Stimulated activated CD8-positive, alpha-beta memory T cell treated with anti-CD3 and anti-CD28 coated beads, Interleukin-12 subunit alpha, Interleukin-12 subunit beta, amount 100 ng/mL, for 24 hours (primary cell): ENCODE measurements around the gene AK1.
"Not testable (repeated sequence)": the region's sequence is repeated elsewhere in the genome, so short reads cannot be mapped to it uniquely, and the experiment has no call there.

Source experiments
- DNase-seq: peaks from one replicate; pipeline ENCODE4 v3.0.0-alpha.2; 2020; ENCODE audit errors: extremely low read depth

AK1 gene

DNA sequence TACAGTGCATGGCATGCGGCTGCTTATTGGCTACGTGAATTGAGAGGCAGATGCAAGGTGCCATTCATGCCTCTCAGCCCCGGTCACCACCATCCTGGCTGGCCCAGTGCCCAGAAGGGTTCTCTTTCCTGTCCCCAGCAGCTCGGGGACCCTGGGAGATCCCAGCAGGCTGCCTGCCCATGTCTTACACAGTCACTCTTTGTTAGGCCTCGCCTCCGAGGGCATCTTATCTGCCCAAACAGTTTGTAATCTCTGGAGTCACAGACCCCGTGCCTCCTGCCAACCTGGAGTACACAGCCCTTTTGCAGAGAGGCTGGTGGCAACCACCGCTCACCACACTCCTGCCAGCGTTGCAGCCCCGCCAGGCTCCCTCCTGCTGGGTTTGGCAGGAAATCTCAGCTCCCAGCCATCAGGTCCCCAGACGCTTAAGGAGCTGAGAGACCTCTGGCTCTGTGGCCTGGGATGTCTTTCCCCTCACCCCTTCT, 7.0 kb upstream of the AK1 start:
- no peak for DNase-seq

DNA sequence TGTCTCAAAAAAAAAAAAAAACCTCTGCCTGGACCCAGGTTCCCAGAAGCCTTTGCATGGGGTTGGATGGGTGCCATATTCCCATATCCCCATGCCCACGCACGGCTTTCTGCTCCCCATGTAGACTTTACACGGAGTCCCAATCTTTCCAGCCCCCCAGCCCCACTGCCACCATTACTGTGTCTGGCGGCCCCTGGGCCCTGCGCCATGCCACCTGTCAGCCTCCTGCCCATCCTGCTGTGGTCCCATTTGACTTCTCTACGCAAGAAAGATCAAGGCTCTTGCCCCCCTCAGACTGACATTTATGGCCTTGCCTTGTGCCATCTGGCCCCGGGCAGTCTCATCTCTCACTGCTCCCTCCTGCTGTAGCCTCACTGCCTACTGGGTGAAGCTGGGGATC, 6.5 kb upstream of the AK1 start:
- no peak for DNase-seq

DNA sequence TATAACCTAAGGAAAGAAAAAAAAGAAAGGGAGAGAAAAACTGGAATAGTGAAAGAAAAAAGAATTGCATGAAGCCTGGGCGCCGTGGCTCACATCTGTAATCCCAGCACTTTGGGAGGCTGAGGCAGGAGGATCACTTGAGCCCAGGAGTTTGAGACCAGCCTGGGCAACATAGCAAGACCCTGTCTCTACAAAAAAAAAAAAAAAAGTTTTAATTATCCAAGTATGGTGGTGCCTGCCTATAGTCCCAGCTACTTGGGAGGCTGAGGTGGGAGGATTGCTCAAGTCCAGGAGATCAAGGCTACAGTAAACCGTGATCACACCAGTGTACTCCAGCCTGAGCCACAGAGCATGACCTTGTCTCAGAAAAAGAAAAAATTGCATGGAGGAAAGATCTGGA, 4.2 kb upstream of the AK1 start:
- not testable (repeated sequence) for DNase-seq

DNA sequence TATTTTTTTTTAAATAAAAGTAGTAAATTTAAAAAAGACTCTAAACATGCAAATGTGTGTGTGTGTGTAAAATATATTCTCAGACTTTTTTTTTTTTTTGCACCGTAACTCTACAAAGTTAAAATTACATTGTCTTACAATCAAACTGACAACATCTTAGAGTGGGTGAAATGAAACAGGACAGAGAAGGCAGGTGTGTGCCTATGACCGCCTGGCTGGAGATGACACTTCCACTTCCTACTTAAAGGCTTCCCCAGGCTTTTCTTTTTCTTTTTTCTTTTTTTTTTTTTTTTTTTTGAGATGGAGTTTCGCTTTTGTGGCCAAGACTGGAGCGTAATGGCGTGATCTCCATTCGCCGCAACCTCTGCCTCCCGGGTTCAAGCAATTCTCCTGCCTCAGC, 2.7 kb upstream of the AK1 start:
- no peak for DNase-seq

DNA sequence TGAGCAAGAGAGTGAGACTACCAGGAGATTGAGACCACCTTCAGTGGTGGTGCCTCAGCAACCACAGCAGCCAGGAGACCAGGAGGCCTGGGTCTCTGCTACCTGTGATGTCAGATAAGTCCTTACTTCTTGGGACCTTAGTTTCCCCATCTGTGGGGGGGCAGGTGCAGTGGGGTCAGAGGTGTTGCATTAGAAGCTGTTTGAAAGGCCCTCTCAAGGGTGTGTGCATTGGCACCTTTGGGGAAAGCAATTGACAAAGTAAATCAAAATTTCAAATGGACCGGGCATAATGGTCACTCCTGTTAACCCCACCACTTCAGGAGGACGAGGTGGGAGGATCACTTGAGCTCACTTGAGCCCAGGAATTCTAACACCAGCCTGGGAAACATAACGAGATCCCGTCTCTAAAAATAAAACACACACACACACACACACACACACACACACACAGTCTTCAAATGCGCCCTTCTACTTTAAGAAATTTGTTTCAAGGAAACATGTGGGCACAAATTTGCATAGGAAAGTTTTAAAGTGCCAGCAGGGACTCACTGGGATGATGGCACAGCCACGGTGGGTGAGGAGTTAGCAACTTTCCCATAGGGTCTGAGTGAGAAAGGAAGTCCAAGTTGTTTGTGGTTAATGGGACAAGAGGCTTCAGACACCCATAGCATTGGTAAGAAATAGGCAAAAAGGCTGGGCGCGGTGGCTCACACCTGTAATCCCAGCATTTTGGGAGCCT, 1.3 kb upstream of the AK1 start:
- no peak for DNase-seq

DNA sequence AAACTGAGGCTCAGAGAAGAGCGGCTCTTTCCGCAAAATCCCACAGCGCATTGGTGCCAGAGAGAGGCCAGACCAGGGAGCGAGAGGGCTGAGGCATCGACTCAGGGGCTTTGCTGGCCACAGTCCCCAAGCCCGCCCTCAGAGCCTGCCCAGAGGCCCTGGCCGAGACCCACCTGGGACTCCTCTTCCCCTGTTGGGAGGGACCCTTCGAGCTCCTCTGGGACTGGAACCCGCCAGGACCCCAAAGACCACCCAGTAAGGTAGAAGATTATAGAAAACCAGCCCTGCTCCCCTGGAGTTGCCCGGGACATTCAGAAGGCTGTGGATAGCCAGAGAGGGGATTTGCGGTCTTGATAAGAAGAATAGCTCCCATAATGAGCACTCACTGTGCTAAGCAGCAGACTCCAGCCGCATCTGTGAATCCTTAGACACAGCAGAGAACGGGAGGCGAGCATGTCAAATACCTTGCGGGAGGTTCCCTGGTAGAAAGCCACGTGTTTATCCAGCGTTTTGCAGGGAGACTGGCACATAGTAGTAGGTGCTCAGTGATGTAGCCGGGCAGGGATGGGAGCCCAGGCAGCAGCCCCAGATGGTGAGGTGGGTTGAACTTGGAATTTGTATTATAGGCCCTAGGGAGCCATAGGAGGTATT, 651 bp upstream of the AK1 start:
- no peak for DNase-seq

DNA sequence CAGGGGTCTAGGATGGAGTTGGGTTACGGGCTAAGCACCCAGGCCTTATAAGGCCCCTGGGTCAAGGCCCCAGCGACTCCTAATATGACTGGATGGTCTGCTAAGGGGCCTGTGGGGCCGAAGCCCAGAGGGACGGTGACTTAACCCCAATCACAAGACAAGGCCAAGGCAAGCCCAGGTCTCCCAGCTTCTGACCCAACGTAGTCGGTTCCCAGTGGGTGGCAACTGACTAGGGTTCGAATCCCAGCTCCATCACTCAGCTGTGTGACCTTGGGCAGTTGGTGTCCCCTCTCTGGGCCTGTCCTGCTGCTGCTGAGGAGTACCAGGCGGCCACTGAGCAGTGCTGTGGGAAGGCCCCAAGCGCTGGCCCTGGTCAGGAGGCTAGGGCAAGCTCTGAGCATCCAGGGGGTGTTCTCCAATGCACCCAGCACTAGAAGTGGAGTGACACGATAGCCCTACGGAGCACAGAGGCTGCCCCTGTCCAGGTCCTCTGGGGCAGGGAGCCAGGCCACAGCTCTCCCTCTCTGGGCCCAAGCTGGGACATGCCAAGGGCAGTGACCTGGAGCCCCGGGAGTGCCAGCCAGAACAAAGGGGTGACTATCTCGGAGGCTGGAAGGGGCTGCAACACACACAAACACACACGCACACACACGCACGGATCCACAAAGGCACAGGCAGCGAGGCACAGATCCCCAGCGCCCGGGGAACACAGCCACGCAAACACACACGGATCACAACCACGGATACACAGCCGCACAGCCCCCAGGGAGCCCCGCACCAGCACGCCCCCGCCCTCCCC, 512 bp downstream of the AK1 start:
- DNase-seq: no peak

DNA sequence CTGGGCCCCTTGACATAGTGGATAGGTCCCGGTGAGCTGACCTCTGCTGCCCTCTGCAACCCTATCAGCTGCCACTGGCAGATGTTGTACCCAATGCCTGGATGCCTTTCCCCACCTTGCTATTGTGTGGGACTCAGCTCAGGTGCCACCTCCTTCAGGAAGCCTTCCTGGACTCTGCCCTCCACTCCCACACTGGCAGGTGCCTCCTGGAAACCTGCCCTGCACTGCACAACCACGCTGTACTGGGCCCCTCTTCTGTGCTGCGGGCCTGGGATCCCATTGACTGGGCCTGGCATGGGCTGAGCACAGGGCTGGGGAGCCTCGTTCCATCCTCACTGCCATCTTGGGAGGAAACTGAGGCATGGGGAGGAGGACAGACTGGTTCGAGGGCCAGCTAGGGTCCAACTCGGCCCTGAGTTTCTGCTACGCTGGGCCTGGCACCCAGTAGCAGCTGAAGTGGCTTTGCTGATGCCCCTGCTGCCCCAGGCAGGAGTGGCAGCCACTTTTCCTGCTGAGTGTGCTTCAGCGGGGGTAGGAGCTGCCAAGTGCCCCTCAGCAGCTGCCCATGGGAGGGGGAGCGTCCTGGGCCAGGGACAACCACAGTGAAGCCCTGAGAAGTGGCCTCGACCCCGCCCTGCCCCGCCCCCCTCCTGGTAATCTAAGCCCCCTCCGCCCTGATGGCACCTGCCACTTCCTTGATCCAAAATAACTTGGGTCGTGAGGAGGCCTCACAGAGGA, 1.3 kb downstream of the AK1 start:
- DNase-seq: no peak

DNA sequence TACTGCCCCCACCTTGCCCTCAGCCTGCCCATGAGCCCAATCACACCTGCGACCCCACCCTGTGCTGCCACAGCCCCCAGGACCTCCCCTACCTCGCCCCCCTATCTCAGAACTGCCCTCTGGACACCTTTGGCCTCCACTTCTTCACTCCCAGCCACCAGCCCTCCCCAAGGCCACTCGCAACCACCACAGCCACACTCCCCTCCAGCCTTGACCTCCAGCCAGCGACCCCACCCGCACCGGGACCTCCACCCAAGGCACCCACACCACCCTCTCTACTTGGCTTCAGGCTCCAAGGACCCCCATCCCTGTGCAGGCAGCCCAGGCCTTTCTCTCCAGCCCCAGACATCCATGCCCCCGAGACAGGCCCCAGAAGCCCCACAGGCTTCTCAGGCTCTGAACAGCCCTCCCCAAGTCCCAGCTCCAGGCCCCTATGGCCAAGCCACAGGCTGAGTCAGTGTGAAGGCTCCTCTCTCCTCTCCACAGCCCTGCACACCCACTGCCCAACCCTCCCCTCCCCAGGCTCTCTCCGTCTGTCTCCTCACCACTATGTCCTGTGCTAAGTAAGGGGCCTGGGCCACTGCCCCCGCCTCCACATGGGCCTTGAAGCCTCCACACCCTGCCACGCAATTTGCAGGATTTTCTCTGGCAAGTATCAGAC, 2.0 kb downstream of the AK1 start:
- DNase-seq: no peak

DNA sequence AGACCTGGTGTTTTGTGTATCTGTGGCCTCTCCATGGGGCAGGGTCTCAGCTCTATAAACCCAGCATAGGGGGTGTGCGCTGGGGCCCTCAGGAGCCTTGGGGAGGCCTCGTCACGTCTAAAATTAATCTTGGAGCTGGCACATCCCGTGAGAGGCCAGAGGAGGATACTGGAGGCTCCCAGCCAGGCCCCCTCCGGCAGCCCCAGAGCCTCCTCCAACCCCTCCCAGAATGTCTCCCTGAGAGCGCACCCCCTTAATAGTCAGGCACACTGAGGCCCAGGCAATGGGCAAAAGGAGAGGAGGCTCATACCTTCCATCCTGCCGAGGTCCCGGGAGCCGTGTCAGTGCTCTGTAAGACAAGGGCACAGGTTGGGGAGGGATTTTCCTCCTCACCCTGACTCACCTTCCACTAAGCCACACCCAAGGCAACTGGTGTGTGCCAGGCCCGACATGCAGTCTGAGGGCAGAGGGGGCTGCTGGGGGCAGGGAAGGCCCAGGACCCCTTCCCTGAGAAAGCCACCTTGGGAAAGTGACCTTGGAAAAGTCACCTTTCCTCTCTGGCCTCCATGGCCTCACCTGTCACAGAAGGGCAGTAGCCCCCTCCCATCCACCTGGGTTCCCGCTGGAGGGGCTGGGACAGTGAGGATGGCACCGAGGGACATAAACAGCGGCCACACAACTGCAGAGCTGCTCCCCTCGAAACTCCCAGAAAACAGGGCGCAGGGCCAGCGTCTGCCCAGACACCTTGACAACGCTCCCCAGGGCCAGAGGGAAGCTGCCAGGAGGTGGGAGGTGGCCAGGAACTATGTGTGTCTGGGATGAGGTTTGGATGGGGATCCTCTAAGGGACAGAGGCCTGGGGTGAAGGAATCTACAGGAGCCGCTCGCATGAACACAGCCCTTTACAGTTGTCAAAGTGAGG, 2.9 kb downstream of the AK1 start:
- DNase-seq: no peak

DNA sequence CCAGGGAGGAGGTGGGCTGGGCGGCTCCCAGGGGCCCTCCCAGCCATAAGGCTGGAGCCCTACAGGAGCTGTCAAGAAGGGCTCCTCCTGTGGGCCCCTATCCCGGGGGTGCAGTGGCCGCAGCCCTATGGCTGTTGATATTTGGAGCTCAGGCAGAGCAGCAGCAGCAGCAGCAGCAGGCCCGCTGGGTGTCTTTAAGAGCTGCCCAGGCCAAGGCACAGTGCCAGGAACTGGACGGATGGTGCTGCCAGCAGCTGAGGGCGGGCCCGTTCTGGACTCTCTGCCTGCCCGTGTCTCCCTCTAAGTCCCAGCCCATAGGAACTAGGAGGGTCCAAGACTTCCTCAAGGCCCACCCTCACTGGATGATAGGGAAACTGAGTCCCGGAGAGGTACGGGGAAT, 3.6 kb downstream of the AK1 start:
- DNase-seq: no peak

DNA sequence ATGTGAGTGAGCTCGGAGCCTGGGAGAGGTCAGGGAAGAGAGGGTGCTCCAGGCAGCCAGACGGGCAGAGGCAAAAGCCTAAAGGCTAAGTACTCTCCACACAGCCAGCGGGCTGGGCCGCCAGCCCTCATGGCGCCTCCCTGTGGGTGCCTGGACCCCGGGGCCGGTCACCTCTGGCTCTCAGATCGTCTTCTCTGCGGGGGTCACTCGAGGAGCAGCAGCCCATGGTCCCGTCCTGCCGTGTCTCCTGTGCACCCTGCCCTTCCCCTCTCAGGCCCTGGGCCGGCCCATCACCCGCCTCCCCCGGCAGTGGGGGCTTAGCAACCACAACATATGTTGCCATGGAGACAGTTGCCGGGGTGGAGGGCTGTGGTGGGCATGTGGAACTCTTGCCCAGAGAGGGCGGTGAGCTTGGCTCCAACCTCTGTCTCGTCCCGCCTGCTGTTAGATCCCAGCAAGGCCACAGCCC, 4.2 kb downstream of the AK1 start:
- DNase-seq: no peak

DNA sequence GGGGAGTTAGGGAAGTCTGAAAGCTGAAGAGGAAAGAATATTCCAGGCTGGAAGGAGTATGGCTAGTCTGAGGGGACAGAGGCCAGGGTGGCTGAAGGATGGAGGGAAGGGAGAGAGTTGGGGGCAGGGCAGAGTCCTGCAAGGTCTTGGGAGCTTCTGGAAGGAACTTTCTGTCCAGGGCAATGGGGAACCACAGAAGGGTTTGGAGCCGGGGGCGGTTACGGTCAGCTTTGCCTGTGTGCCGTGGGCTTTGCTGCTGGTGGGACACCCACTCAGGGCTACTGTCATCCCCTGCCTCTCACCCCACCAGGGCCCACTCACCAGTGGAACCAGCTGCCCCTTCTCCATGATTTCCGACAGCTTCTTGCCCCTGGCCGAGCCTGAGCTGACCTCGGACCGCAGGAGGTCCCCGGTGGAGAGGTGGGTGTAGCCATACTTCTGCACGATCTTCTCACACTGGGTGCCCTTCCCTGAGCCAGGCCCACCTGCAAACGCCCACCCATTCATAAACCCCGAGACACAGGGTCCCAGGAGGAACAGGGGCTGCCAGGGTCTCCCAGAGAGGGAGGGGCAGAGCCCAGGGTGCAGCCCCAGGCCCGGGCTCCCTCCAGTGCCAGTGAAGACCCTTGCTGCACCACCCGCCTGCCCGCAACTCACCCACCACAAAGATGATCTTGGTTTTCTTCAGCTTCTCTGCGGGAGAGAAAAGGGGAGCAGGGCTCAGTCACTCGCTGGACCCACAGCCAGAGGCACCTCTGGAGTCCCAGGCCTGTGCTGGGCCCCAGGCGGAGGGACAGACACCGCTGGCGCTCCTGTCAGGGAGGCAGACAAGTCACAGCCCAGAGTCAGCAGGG, 4.9 kb downstream of the AK1 start:
- DNase-seq: no peak

DNA sequence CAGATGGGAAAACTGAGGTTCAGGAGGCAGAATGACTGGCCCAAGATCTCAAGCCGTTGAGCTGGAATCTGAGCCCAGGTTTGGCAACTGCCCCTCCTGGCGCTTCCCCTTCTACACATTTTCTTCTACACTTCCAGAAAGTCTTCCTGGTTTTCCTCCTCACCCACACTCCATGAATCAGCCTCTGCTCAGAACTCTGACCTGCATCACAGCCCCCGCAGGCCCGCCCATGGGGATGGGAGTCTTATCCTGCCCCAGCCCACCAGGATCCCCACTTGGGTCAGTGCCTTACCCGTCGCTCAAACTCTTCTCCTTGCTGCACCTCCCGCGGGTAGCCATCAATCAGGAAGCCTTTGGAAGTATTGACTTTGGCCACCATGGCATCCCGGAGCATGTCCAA, 5.9 kb downstream of the AK1 start:
- no peak for DNase-seq

DNA sequence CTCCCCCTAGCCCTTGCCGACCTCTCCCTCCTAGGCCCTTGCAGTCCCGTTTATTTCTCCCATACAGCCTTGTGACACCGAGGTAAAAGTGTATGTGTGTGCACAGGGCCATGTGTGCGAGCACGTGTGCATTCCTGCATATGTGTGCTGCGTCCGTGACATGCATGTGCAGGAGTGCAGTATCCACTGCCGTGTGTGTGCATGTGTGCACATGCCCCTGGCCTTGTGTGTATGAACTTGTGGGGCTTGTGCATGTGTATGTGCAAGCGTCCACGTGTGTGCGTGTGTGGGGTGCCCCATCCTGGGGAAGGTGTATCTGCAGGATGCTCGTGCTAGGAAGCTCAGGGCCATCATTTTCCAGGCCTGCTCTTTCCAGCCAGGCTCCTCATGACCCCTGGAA, 6.6 kb downstream of the AK1 start:
- DNase-seq: no peak

DNA sequence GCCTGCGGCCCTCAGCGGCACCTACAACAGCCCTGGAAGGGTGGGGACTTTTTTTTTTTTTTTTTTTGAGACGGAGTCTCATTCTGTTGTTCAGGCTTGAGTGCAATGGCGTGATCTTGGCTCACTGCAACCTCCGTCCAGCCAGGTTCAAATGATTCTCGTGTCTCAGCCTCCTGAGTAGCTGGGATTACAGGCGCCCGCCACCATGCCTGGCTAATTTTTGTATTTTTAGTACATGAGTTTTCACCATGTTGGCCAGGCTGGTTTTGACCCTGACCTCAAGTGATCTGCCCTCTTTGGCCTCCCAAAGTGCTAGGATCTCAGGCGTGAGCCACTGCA, 7.4 kb downstream of the AK1 start:
- not testable (repeated sequence) for DNase-seq

DNA sequence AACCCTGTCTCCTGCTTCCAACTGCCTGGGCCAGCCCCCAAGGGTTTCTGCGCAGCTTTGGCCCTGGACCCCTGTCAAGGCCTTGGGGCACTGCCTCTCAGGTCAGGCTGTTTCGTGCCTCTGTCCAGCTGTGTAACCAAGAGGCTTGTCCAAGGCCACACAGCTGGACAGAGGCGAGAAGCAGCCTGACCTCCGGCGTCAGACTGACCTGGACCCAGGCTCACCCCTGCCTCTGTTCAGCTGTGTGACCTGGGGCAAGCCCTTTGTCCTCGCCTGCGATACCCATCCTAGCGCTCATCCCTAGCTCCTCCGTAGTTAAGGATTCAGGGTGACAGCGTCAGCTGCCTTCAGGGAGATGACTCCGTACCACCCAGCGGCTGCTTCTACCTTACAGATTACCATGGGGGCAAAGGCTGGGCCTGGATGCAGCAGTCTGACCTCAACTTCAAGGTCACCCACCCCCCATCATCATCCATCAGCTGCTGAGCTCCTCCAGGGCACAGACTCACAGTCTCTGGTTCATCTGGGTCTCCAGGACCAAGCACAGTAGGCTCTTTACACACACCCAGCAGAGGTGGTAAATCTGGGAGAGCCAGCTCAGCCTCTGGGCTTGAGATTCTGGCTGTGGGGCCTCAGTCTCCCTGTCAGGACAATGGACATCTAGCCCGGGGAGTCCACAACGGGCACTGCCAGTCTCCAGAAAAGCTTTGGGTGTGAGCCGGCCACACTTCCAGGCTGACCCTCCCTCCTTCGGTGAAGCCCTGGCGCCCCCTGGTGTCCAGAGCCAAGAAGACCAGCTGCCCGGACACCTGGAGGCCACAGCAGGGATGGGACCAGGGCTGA, 7.9 kb downstream of the AK1 start:
- DNase-seq: peak; percentile 47

DNA sequence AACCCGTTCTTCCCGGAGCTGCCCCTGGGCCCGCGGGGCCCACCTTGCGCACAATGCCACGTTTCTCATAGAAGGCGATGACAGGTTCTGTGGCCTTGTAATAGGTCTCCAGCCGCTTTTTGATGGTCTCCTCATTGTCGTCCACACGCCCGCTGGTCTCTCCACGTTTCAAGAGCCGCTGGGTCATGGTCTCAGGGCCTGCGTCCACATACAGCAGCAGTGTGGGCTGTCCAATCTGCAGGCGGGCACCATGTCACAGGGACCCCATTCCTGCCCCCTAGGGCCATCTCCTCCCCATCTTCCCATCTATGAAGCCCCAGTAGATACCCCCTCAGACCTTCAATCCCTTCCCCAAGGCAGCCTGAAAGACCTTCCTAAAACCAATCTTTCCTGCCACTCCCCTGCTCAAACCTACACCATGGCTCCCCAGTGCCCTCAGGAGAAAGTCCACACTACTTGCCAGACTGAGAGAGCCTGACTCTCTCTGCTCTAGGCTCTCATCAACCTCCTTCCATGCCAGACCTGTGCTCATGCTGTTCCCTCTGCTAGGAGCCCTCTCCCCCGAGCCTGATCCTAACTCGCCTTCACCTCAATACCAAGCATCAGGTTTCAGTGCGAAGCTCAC, 9.1 kb downstream of the AK1 start:
- no peak for DNase-seq
